ENCODE measurements around the gene TBX19. TPM values are rescaled to one million over a fixed set of nuclear protein-coding genes. Genes with fewer than 3 reads are reported as not detected.

Gene TBX19
- total RNA-seq, 1 experiment from 2014 or later: 3.0 TPM

DNA sequence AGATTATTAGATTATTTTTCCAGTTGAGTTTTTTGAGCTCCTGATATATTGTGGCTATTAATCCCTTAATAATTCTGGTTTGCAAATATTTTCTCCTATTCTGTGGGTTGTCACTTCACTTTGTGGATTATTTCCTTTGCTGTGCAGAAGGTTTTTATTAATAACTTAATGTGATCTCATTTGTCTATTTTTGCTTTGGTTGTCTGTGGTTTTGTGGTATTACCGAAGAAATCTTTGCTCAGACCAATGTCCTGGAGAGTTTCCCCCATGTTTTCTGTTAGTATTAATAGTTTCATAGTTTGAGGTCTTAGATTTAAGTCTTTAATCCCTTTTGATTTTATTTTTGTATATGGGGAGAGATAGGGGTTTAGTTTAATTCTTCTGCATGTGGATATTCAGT, 7.1 kb upstream of the TBX19 start:
- no peak for ATAC-seq

More for the DNA sequence above, 7.1 kb upstream of the TBX19 start:
- H3K4me1 ChIP-seq (ENCODE audit: control insufficient read depth in 1 of 2, insufficient read depth in 2 of 2, low read length in 2 of 2): peaks cover 8 to 11% of the 10 kb centered on the region in 2 experiments
- CTCF ChIA-PET: no interaction called here
- RAD21 ChIA-PET (ENCODE audit: low non-redundant PET in 1 of 2, low total read pairs in 2 of 2, uncharacterized antibody in 2 of 2, unreplicated experiment in 2 of 2): no interaction called here
- H3K36me3 ChIP-seq (ENCODE audit: control insufficient read depth in 1 of 2, insufficient read depth in 2 of 2, low read length in 2 of 2): no peaks in the 10 kb centered on the region
- DNase-seq (ENCODE audit: low read depth, low spot score): no peak
- POLR2A ChIA-PET: no interaction called here
- TF ChIP-seq POLR2AphosphoS5 (IDR thresholded peaks at IDR 0.05; ENCODE audit: low read depth, low read length) (no peak), TCF7L2 (IDR thresholded peaks at IDR 0.05; ENCODE audit: borderline replicate concordance, extremely low read depth, insufficient read depth, insufficient read length) (no peak), EGR1 (IDR thresholded peaks at IDR 0.05; ENCODE audit: low read depth) (no peak), CEBPB (IDR thresholded peaks at IDR 0.05; ENCODE audit: low read depth) (no peak), ZNF274 (IDR thresholded peaks at IDR 0.05; ENCODE audit: low read depth, low read length) (no peak), EZH2 (IDR thresholded peaks at IDR 0.05) (no peak), FOSL1 (IDR thresholded peaks at IDR 0.05; ENCODE audit: low read depth) (no peak), SIN3A (IDR thresholded peaks at IDR 0.05; ENCODE audit: low read depth) (no peak), ZFX (IDR thresholded peaks at IDR 0.05) (no peak), CBX3 (IDR thresholded peaks at IDR 0.05; ENCODE audit: low read depth) (no peak), RAD21 (IDR thresholded peaks at IDR 0.05; ENCODE audit: low read depth) (no peak), POLR2A (IDR thresholded peaks at IDR 0.05; ENCODE audit: borderline replicate concordance, extremely low read depth, insufficient read depth, insufficient read length) (no peak)
- TF ChIP-seq, protein P1, sequence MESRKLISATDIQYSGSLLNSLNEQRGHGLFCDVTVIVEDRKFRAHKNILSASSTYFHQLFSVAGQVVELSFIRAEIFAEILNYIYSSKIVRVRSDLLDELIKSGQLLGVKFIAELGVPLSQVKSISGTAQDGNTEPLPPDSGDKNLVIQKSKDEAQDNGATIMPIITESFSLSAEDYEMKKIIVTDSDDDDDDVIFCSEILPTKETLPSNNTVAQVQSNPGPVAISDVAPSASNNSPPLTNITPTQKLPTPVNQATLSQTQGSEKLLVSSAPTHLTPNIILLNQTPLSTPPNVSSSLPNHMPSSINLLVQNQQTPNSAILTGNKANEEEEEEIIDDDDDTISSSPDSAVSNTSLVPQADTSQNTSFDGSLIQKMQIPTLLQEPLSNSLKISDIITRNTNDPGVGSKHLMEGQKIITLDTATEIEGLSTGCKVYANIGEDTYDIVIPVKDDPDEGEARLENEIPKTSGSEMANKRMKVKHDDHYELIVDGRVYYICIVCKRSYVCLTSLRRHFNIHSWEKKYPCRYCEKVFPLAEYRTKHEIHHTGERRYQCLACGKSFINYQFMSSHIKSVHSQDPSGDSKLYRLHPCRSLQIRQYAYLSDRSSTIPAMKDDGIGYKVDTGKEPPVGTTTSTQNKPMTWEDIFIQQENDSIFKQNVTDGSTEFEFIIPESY (IDR thresholded peaks at IDR 0.05; ENCODE audit: extremely low read depth, insufficient replicate concordance, low read length): no peak
- TF ChIP-seq, protein P2, sequence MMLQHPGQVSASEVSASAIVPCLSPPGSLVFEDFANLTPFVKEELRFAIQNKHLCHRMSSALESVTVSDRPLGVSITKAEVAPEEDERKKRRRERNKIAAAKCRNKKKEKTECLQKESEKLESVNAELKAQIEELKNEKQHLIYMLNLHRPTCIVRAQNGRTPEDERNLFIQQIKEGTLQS (IDR thresholded peaks at IDR 0.05): no peak
- TF ChIP-seq, protein P3, sequence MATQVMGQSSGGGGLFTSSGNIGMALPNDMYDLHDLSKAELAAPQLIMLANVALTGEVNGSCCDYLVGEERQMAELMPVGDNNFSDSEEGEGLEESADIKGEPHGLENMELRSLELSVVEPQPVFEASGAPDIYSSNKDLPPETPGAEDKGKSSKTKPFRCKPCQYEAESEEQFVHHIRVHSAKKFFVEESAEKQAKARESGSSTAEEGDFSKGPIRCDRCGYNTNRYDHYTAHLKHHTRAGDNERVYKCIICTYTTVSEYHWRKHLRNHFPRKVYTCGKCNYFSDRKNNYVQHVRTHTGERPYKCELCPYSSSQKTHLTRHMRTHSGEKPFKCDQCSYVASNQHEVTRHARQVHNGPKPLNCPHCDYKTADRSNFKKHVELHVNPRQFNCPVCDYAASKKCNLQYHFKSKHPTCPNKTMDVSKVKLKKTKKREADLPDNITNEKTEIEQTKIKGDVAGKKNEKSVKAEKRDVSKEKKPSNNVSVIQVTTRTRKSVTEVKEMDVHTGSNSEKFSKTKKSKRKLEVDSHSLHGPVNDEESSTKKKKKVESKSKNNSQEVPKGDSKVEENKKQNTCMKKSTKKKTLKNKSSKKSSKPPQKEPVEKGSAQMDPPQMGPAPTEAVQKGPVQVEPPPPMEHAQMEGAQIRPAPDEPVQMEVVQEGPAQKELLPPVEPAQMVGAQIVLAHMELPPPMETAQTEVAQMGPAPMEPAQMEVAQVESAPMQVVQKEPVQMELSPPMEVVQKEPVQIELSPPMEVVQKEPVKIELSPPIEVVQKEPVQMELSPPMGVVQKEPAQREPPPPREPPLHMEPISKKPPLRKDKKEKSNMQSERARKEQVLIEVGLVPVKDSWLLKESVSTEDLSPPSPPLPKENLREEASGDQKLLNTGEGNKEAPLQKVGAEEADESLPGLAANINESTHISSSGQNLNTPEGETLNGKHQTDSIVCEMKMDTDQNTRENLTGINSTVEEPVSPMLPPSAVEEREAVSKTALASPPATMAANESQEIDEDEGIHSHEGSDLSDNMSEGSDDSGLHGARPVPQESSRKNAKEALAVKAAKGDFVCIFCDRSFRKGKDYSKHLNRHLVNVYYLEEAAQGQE (IDR thresholded peaks at IDR 0.05; ENCODE audit: low read depth): no peak
- TF ChIP-seq, protein P4, sequence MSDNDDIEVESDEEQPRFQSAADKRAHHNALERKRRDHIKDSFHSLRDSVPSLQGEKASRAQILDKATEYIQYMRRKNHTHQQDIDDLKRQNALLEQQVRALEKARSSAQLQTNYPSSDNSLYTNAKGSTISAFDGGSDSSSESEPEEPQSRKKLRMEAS (IDR thresholded peaks at IDR 0.05): no peak
- H3K27ac ChIP-seq (ENCODE audit: low read depth, low read length): no peak overlapping the region
- no peak overlapping the region for H3K9ac ChIP-seq (ENCODE audit: low read length)
- no peaks in the 10 kb centered on the region for H3K27me3 ChIP-seq (ENCODE audit: insufficient read depth, low read length)
- no peak overlapping the region for H3K4me2 ChIP-seq (ENCODE audit: low read length)
- no peaks in the 10 kb centered on the region for H3K9me3 ChIP-seq (ENCODE audit: control insufficient read depth in 1 of 2, insufficient read depth in 1 of 2, low read depth in 1 of 2, low read length in 2 of 2)
- no peaks in the 10 kb centered on the region for H3K9me2 ChIP-seq (ENCODE audit: insufficient read depth)
- no peak overlapping the region for H3K4me3 ChIP-seq (replicated peaks in 1 of 2; ENCODE audit: low read depth in 1 of 2, low read length in 2 of 2)
- intact Hi-C loops (cut with micrococcal nuclease): no loop called here
- no TSS peak for BruUV-seq (replicated peaks)
- H3K79me2 ChIP-seq (ENCODE audit: insufficient read depth, low read length): no peaks in the 10 kb centered on the region
- no peak overlapping the region for H2AFZ ChIP-seq (ENCODE audit: low read depth, low read length, poor library complexity, severe bottlenecking)
- H4K20me1 ChIP-seq (ENCODE audit: insufficient read depth): no peaks in the 10 kb centered on the region

Data from HCT116 (cell line).